CD4-positive, alpha-beta T cell treated with Interleukin-4 for 1 hour (primary cell): ENCODE results near the gene FXYD1.
"Not testable (repeated sequence)": the region's sequence is repeated elsewhere in the genome, so short reads cannot be mapped to it uniquely, and the experiment has no call there.

Experiments used
- DNase-seq, 2 donors: peaks; one replicate each; pipeline ENCODE4 v3.0.0-alpha.2; 2020 to 2022

Gene FXYD1

DNA sequence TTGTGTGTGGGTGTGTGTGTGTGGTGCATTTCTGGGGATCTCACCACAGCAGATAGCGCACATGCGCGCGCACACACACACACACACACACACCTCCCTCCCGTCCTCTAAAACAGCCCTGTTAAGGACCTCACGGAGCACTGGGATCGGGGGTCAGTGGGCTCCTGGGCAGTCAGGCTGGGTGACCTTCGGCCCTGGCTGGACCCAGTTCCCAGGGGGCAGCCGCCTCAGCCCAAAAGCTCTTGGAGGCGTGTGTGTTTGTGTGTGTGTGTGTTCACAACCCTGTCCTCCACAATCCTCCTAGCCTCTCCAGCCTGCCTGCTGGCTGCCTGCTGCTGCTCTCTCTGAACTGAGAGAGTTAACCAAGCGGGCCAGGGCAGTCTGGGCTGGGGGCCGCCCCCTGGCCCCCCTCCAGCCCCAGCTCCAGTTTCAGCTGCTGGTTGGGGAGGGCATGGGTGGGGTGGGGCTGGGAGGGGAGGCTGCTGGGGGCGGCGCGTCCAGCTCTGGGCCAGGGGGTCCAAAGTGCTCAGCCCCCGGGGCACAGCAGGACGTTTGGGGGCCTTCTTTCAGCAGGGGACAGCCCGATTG is at the start of gene FXYD1:
TSS of gene FXYD1 (plus strand) at position 520 of the 588 bp plus-strand sequence. CDS start 1,256 bp downstream, outside the sequence.
- no peak for DNase-seq

DNA sequence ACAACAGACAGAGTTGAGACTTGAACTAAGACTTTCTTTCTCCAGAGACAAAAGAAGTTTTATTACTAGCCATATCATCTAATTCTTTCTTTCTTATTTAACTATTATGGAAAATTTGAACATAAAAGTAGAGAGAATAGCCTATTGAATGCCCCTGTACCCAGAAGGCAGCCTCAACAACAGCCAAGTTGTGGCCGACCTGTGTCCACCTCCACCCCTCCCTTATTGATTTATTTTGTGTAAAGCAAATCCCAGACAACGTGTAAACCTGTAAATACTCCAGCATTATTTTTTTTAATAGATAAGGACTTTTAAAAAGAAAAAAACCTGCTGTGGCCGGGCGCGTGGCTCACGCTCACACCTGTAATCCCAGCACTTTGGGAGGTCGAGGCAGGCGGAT is 49.1 kb upstream of the FXYD1 start:
- DNase-seq = no peak

DNA sequence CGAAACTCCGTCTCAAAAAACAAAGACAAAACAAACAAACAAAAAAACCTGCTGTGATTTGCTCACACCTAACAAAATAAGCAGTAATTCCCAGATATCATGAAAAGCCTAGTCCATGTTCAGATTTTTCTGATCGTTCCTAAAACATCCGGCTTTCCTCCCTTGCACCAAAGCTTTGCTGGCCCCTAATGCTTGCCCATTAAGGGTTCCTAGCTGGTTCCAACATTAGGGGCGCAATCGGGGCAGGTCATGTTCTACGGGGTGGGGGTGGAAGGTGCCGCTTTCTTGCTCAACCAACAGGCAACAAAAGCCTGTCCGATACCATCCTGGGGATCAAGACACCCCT is 48.5 kb upstream of the FXYD1 start:
- no peak for DNase-seq

GRCh38 chr19:35090506-35091214 is 48.0 kb upstream of the FXYD1 start:
- DNase-seq = peak; percentile 46 to 57

DNA sequence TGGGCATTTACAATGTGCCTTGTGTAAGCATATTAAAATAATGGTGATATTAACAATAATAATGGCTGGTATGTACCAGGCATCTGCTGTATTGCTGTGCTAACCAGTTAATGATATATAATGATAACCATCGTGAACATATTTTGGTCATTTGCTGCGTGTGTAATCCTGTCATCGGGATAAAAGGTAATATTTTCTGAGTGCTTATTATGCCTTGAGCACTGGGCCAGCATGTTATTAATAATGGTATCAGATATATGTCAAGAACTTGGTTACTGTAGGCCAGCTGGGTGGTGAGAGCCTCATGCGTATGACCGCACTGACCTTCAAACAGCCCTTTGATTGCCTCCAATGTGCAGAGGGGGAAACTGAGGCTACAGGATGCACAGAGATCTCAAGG is 45.2 kb upstream of the FXYD1 start:
- no peak for DNase-seq

- DNase-seq = no peak
Observed at GRCh38 chr19:35093941-35094647, 44.5 kb upstream of the FXYD1 start.

- DNase-seq = no peak
Observed at GRCh38 chr19:35094656-35095055, 44.0 kb upstream of the FXYD1 start.

DNA sequence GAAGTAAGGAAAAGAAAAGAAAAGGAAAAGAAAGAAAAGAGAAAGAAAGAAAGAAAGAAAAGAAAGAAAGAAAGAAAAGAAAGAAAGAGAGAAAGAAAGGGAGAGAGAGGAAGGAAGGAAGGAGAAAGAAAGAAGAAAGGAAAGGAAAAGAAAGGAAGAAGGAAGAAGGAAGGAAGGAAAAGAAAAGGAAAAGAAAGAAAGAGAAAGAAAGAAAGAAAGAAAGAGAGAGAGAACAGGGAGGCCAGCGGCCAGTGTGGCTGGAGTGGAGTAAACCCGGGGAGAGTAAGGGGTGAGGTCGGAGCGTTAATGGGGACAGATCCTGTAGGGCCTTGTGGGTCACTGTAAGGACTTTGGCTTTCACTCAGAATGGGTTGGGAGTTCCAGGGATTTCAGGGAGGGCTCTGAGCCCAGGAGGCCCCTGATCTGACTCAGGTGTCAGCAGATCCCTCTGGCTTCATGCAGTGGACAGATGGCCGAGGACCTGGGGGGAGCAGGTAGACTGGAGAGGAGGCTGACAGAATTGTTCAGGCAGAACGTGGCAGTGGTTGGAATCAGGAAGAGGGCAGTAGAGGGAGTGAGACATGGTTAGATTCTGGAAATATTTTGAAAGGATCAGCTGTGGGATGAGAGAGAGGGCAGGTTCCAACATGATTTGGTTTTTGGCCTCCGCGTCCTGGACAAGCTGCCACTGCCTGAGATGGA is 42.8 kb upstream of the FXYD1 start:
- no peak for DNase-seq

DNA sequence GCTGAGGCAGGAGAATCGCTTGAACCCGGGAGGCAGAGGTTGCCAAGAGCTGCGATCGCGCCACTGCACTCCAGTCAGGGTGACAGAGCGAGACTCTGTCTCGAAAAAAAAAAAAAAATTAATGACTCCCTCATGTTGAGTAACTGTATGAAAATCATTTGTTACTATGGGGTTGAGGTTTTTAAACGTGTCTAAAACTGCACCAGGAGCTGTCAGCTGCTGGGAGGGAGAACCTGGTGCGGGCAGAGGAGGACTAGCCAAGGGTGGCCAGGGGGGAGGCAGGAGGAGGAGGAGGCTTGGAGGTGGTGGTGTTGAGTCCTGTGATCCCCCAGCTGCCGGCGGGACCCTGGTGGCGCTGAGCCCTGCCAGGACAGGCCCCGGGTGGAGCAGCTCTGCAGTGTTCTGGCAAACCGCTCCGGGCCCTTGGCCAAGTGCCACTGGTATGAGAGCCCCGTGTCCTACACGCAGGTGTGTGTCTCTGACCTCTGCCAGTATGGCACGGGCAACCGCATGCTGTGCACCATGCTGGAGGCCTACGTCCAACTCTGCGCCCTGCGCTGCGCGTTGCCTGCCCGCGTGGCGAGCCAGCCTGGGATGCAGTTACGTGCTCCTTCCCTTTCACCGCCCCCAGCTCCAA is 40.1 kb upstream of the FXYD1 start:
- DNase-seq = no peak

DNA sequence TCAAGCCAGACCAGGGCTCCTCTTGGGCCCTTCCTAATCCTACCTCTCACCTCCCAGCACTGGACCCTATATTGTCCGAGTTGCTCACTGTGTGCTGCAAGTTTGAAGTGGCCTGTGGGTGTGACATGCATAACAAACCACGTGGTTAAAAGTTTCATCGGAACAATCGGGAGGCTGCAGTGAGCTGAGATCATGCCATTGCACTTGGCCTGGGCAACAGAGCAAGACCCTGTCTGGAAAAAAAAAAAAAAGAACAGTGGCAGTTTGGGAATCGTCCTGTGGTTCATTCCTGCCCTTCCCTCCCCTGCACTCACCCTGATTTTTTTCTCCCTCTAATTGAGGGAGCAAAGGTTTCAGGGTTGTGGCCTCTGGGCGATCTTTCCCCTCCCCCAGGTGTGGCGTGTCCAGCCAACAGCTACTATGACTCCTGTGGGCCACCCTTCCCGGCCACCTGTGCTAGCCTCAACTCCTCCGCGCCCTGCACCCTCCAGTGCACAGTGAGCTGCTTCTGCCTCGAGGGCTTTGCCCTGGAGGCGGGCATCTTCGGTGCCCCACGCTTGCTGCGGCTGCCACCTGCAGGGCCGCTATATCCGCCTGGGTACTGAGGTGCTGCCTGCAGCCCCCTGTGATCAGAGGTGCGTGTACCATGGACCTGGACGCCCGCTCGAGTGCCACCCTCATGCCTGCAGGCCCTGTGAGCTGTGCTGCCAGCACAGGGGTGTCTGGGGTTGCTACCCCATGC is 39.3 kb upstream of the FXYD1 start:
- DNase-seq = no peak

- no peak for DNase-seq
Observed at GRCh38 chr19:35099897-35100275, 38.7 kb upstream of the FXYD1 start.

DNA sequence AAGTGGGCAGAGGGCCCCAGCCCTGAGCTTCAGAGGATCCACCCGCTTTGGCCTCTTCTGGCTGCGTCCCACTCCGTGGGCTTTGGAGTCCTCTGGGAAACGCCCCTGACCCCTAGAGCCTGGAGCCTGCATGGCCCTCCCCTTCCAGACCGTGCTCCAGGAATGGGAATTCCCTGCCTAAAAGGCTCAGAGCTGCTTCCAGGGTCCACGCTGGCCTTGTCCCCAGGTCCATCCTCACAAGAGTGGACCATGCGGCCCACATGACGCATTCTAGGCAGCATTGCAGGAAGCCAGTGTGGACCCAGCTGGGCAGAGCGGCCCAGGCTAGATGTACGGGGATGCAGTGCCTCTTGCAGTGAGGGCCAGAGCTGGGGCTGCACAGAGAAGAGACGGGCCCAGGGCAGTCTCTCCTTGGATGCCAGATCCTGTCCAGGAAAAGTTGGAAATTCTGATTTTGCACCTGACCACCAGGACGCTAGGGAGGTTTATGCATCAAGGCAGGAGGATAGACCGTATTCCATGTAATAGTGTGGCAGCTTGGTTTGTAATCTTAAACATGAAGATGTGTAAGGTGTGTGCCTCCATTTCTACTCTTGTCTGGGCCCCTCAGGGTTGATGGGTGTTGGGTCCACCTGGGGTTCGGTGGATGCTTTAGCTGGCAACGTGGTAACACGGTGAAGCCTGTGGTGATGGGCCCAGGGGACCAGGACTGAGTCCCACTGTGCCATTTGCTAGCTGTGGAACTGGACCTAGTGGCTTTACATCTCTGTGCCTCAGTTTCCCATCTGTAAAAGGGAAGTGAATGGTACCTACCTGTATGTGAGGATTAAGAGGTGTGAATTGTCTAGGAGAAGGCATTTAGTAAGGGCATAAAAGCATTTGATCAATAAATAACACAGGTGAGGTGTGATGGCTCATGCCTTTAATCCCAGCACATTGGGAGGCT is 37.8 kb upstream of the FXYD1 start:
- no peak for DNase-seq

DNA sequence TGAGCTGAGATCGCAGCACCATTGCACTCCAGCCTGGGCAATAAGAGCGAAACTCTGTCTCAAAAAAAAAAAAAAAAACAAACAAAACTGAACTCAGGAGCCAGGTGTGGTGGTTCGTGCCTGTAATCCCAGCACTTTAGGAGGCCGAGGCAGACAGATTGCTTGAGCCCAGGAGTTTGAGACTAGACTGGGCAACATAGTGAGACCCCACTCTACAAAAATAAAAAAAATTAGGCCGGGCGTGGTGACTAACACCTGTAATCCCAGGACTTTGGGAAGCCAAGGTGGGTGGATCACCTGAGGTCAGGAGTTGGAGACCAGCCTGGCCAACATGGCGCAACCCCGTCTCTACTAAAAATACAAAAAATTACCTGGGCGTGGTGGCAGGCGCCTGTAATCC is 36.7 kb upstream of the FXYD1 start:
- DNase-seq = not testable (repeated sequence)

GRCh38 chr19:35103614-35104013 is 35.0 kb upstream of the FXYD1 start:
- DNase-seq = not testable (repeated sequence)

DNA sequence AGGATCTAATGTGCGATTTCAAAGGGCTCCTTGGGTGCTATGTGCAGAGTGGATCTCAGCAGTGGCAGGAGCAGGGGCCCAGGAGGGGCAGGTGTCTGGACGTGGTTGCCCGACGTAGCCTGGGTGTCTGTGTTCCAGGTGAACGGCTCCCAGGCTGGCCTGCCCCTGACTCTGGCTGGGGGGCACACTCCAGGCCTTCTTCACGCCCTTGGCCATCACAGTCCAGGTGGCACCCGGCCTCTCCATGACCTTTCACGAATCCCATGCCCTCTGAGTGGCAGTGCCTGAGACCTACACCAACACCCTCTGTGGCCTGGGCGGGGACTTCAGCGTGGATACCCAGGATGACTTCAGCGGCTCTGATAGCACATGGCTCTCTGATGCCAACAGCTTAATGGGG is 34.3 kb upstream of the FXYD1 start:
- DNase-seq = no peak

GRCh38 chr19:35105047-35105410 is 33.6 kb upstream of the FXYD1 start:
- DNase-seq = no peak

DNA sequence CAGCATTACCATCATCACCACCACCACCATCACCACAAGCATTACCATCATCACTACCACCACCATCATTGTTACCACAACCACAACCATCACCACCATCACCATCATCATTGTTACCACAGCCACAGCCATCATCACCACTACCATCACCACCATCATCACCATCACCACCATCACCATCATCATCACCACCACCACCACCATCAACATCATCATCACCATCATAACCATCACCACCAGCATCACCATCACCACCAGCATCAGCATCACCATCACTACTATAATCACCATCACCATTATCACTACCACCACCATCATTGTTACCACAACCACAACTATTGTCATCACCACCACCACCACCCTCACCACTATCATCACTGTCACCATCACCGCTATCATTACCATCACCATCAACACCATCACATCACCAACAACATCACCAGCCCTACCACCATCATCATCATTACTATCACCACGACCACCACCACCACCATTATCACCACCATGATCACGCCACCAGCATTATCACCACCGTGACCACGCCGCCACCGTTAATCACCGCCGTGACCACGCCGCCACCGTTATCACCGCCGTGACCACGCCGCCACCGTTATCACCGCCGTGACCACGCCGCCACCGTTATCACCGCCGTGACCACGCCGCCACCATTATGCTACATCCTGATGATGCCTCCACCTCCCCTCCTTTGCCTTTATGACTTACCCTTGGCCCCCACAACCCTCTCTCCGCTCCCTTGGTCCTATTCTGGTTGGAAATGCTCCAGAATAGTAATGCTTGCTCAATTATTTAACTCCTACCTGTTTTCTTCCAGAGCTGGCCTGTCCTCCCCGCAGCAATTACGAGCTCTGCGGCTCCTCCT is 33.0 kb upstream of the FXYD1 start:
- no peak for DNase-seq

DNA sequence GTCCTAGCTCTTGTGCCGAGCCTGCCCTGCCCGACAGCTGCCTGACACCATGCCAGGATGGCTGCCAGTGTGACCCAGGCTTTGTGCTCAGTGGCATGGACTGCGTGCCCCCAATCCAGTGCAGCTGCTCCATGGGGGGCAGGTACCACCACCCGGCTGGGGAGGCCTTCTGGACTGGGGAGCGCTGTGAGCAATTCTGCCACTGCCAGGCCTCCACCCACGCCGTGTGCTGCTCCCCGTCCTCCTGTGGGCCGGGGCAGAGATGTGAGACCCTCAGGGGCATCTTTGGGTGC is 32.4 kb upstream of the FXYD1 start:
- DNase-seq = no peak

DNA sequence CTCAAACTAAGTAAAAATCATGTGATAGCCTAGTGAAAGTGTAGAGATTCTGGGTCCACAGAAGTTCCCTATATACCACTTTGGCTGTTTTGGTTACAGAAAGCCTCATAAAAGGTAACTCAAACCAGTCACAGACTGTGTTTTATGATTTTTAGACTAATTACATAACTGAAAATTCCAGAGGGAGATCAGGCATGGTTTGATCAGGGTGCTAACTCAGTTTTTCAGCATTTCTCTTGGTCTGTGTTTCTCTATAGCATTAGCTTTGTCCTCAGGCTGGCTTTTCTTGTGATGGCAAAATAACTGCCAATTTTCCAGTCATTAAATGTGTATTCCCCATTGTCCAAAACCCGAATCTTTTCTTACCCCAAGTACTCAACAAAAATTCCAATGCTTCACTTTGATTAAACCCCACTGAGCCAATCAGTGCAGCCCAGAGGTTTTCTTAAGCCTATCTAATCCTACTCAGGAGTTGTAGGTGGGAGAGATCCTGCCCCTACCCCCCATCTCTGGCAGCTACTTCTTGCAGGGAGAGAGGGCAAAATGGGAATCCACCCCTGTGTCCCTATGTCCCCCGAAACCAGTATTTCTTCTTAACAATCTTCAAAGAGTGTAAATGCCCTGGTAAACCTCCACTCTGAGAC is 31.6 kb upstream of the FXYD1 start:
- no peak for DNase-seq

GRCh38 chr19:35107545-35107944 is 31.1 kb upstream of the FXYD1 start:
- DNase-seq = no peak
